Measurements from ENCODE around the gene RBM39. TPM values are rescaled to one million over a fixed set of nuclear protein-coding genes. Genes with fewer than 3 reads are reported as not detected.

Gene RBM39
- total and polyA plus RNA-seq, 2 of the 13 experiments (the other 11 are each of a cell fraction or from before 2014, with no cell fraction given): 788 to 920 TPM

DNA sequence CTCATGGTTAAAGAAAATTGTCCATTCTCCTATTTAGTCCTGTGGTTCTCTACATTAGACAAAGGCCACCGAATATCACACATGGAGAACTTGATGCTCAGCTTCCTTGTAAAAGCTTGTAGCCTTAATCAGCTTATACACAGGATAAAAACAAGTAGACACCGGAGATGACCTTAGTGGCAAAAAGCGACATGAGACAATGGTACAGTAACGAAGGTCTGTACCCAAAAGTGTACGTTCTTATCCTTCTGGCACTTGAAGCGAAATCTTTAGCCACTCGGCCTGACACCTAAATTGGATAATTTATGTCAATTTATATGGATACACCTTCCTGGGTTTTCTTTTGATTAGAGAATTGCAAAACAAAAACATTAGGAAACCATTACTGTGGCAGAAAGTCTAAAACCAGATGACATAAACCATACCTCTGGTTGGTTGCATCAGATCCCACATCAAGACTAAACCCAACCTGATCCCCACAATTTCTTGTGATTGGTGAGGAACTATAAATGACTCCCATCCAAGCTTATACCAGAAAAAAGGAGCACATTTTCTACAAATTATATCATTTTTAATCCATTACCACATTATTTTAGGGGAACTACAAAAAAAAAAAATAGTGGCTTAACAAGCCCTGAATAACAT is 6.1 kb downstream of the RBM39 start (continued):
- TF ChIP-seq MED13 (CRISPR knock-in tag; IDR thresholded peaks at IDR 0.05) (no peak), ELF3 (CRISPR knock-in tag; IDR thresholded peaks at IDR 0.05) (no peak), ZNF605 (CRISPR knock-in tag; IDR thresholded peaks at IDR 0.05) (no peak), ZFAT (CRISPR knock-in tag; conservative IDR thresholded peaks at IDR 0.05) (no peak), ETV5 (CRISPR knock-in tag; IDR thresholded peaks at IDR 0.05; ENCODE audit: borderline replicate concordance) (no peak), ZNF20 (CRISPR knock-in tag; IDR thresholded peaks at IDR 0.05) (no peak), ZNF607 (CRISPR knock-in tag; IDR thresholded peaks at IDR 0.05; ENCODE audit: borderline replicate concordance) (no peak), ZNF432 (CRISPR knock-in tag; IDR thresholded peaks at IDR 0.05; ENCODE audit: borderline replicate concordance) (no peak), ZNF552 (CRISPR knock-in tag; IDR thresholded peaks at IDR 0.05; ENCODE audit: borderline replicate concordance) (no peak), ZMYM4 (CRISPR knock-in tag; IDR thresholded peaks at IDR 0.05) (no peak), YY1 (IDR thresholded peaks at IDR 0.05; ENCODE audit: insufficient read depth, insufficient replicate concordance, low read depth, low read length) (no peak), CREB1 (IDR thresholded peaks at IDR 0.05) (no peak), CREB1 (CRISPR knock-in tag; IDR thresholded peaks at IDR 0.05) (peak; percentile 15; the same call in 1 of the 2 replicates), CAMTA2 (CRISPR knock-in tag; IDR thresholded peaks at IDR 0.05; ENCODE audit: borderline replicate concordance) (no peak), HDAC1 (CRISPR knock-in tag; IDR thresholded peaks at IDR 0.05) (no peak), PHF20 (CRISPR knock-in tag; IDR thresholded peaks at IDR 0.05) (no peak), TCF12 (IDR thresholded peaks at IDR 0.05) (no peak), TCF12 (CRISPR knock-in tag; IDR thresholded peaks at IDR 0.05) (no peak), ZC3H13 (CRISPR knock-in tag; IDR thresholded peaks at IDR 0.05) (no peak), ARID2 (CRISPR knock-in tag; IDR thresholded peaks at IDR 0.05; ENCODE audit: borderline replicate concordance) (no peak), KLF11 (CRISPR knock-in tag; IDR thresholded peaks at IDR 0.05) (no peak), RBM22 (optimal IDR thresholded peaks at IDR 0.05; ENCODE audit: low read length) (peak; percentile 98), MAF1 (CRISPR knock-in tag; IDR thresholded peaks at IDR 0.05; ENCODE audit: borderline replicate concordance) (no peak), SOX5 (CRISPR knock-in tag; IDR thresholded peaks at IDR 0.05; ENCODE audit: borderline replicate concordance) (no peak), ZNF343 (CRISPR knock-in tag; IDR thresholded peaks at IDR 0.05) (no peak), ZNF367 (CRISPR knock-in tag; IDR thresholded peaks at IDR 0.05; ENCODE audit: borderline replicate concordance) (no peak), CBX5 (CRISPR knock-in tag; IDR thresholded peaks at IDR 0.05; ENCODE audit: borderline replicate concordance) (no peak), SP4 (CRISPR knock-in tag; IDR thresholded peaks at IDR 0.05) (no peak), ZBTB4 (CRISPR knock-in tag; IDR thresholded peaks at IDR 0.05; ENCODE audit: borderline replicate concordance) (no peak)
- TF ChIP-seq, protein P1, sequence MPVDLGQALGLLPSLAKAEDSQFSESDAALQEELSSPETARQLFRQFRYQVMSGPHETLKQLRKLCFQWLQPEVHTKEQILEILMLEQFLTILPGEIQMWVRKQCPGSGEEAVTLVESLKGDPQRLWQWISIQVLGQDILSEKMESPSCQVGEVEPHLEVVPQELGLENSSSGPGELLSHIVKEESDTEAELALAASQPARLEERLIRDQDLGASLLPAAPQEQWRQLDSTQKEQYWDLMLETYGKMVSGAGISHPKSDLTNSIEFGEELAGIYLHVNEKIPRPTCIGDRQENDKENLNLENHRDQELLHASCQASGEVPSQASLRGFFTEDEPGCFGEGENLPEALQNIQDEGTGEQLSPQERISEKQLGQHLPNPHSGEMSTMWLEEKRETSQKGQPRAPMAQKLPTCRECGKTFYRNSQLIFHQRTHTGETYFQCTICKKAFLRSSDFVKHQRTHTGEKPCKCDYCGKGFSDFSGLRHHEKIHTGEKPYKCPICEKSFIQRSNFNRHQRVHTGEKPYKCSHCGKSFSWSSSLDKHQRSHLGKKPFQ (CRISPR knock-in tag; IDR thresholded peaks at IDR 0.05; ENCODE audit: insufficient replicate concordance): no peak
